Measurements from ENCODE around the gene CCDC184.

DNA sequence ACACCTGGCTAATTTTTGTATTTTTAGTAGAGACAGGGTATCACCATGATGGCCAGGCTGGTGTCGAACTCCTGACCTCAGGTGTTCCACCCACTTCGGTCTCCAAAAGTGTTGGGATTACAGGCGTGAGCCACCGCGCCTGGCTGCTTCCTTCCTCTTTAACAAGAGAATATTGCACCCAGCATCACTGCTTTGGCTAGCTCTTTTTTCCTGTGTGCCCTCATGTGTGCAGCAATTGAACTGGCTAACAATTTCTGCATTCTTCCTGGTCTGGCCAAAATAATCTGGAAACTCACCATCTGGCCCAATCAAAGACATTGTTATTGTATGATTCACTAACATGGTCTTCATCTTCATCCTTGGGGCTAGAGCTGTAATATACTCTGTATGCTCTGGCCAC lies 23.4 kb upstream of the CCDC184 start:
- TF ChIP-seq REST (IDR thresholded peaks at IDR 0.05; ENCODE audit: low read depth) (no peak), TAF1 (IDR thresholded peaks at IDR 0.05; ENCODE audit: low read depth) (no peak), EP300 (IDR thresholded peaks at IDR 0.05; ENCODE audit: borderline replicate concordance) (no peak), FOXM1 (IDR thresholded peaks at IDR 0.05; ENCODE audit: borderline replicate concordance, low read depth) (no peak), YY1 (IDR thresholded peaks at IDR 0.05; ENCODE audit: low read depth) (no peak), ZBTB7A (IDR thresholded peaks at IDR 0.05; ENCODE audit: low read depth) (no peak), RAD21 (IDR thresholded peaks at IDR 0.05; ENCODE audit: low read depth) (no peak)

Measured in Ishikawa (cell line).